ENCODE results near the gene SGPP1.
"Not testable (repeated sequence)": the region's sequence is repeated elsewhere in the genome, so short reads cannot be mapped to it uniquely, and the experiment has no call there.

SGPP1 gene

DNA sequence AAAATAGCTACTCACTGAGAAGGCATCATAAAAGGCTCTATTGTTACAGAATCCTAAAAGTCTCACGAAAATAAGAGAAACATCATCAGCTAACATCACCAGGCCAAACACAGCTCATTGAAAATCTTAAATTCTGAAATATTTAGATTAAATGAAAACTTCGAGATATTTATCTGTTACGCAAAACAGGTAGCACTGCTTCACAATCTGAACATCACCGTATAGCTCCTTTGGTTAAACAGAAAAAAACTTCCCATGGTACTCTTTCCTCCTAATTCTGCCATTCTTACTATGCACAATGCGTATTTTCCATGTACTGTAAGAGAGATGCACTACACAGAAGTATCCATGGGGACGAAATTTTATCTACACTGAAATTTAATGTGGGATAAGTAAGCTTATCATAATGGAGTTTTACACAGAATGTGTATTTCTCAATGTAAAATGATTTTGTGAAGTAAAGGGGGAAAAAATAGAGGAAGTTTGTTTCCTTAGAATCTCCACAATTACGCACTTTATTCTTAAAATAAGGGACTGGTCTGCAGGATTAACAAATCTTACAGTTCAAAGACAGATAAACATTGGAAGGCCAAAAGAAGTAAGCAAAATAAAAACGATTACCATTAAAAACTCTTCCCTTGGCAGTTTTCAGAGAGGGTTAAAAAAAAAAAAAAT is 1.9 kb downstream of the SGPP1 start:
- no peak for DNase-seq

DNA sequence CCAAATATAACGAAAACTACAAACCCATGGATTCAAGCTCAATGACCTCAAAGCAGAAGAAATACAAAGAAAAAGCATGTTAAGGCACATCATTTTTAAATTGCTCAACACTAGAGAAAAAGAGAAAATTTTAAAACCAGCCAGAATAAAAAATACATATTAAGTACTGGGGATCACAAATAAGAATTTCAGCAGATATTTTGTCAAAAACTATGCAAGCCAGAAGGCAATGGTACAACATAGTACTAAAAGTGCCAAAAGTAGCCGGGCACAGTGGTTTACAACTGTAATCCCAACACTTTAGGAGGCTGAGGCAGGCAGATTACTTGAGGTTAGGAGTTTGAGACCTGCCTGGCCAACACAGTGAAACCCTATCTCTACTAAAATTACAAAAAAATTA is 10.2 kb downstream of the SGPP1 start:
- no peak for DNase-seq

DNA sequence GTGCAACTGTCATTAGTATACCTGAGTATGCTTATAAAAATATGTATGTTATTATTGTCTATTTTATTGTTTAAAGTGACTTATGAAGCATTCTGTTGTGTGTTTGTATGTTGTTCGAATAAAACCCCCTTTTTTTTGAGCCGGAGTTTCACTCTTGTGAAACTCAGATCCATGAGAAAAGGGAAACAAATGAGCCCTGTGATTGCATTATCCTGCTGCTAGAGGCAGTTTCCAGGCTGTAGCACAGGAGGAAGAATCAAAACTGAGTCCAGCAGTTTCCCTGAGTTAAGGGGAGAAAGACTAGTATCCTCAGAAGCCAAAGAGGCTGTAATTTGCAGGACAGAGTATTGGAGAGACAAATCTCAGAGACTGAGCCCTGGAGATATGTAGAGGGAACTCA is 12.5 kb downstream of the SGPP1 start:
- no peak for DNase-seq

DNA sequence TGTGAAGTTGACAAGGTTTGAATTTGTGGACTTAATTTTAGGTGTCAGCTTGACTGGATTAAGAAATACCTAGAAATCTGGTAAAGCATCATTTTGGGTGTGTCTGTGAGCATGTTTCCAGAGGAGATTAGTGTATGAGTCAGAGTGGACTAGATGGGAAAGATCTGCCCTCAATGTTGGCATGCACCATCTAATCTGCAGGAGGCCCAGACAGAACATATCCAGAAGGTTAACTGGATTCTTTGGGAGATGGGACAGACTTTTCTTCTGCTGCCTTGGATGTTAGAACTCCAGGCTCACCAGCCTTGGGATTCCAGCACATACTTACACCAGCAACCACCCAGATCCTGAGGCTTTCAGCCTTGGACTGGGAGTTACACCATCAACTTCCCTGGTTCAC is 14.1 kb downstream of the SGPP1 start:
- DNase-seq = no peak

DNA sequence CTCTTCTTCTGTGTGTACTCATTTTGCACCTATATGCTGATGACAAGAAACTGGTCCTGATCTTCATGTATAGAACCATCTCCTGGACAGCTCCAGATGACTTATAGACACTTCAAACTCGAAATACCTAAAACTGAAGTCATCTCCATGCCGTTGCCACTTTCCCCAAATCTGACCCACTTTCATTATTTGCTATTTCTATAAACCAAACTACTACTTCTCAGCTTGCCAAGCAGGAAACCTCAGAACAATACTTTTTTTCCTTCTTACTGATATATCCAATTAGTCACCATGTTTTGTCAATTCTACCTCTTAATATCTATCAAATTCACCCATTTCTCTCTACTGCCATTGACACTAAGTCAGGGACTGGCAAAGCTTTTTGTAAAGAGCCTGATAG is 14.8 kb downstream of the SGPP1 start:
- no peak for DNase-seq

DNA sequence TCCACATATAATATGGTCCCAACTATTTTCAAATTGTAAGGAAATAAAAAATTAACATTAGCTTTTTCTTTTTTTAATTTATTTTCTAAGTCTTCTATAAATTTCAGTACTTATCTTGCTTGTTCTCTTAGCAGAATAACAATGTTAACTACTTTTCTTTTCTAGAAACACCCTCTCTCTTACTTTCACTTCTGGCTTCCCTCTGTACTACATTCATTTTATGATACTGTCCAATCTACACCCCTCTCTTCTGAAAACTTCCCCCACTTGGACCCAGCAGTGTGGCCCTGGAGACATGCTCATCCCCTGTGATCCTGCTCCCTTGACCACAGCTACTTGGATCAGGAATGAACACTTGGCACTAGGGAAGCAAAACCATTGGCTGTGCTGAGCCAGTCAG is 15.7 kb downstream of the SGPP1 start:
- no peak for DNase-seq

DNA sequence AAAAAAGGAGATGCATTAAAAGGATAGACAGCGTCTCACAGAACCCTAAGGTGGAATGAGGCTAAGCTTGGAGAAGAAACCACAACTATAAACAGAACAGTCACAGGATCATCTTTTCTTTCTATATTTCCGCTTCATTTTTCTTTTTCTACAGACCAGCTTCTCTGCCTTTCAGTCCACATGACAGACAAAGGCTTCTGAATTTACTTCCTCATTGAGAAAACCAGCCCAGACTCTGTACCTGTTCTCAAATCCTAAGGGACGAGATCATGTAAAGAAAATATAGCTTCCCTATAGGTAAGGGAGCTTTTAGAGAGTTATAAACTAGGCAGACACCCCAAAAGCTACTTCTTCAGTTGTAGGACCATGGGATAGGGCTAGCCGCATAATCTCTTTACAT is 17.4 kb downstream of the SGPP1 start:
- DNase-seq = no peak

DNA sequence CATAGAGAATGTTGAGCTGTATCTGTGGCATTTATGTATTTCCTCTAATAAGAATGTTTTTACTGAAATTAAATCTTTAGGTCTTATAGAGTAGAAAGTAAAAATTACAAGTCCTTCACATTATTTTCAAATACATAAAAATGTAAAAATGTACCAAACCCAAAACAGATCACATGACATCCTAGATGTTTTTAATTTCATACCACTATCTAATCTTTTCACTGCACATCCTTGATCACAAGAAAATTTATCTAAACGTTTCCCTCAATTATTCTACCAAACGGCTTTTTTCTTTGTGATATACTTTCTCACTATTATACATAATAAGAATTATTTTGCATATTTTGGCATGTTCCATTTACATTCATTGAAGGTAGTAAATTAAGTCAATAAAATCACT is 18.3 kb downstream of the SGPP1 start:
- DNase-seq = no peak

DNA sequence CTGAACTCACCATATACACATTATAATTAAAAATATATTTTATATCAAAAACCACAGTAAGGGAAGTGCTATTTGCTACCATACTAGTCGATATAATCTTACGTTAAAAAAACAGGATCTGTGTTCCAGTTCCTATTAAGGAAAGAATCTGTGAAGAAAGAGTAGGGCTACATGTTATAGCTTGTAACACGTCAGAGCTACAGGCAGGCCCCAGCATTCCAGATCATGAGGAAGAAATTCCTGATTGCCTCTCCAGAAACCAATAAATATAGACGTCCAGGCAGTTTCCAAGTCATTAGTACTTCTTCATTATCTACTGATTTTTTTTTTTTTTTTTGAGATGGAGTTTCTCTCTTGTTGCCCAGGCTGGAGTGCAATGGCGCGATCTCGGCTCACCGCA is 20.6 kb downstream of the SGPP1 start:
- no peak for DNase-seq

DNA sequence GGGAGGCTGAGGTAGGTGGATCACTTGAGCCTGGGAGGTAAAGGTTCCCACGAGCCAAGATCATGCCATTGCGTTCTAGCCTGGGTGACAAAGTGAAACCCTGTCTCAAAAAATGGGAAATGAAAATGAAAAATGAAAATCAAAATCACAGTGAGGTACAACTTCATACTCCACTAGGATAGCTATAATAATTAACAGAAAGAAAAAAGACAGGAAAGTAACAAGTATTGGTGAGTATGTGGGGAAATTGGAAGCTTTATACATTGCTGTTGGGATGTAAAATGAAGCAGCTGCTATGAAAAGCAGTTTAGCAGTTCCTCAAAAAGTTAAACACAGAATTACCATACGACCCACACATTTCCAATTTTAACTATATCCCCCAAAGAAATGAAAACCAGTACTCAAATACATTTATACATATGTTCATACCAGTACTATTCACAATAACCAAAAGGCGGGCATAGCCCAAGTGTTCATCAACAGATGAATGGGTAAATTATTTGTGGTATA is 22.2 kb downstream of the SGPP1 start:
- DNase-seq = no peak

DNA sequence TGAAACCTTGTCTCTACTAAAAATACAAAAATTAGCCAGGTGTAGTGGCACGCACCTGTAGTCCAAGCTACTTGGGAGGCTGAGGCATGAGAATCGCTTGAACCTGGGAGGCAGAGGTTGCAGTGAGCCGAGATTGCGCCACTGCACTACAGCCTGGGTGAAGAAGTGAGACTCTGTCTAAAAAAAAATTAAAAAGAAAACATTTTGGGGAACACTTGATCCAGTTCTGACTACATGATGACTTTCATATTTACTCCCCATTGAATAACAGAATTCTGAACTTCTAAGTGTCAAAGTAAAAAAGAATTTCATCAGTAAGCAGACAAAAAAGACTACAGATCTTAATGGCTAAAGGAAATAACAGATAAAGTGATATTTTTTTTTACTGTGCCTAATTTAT is 25.3 kb downstream of the SGPP1 start:
- not testable (repeated sequence) for DNase-seq

DNA sequence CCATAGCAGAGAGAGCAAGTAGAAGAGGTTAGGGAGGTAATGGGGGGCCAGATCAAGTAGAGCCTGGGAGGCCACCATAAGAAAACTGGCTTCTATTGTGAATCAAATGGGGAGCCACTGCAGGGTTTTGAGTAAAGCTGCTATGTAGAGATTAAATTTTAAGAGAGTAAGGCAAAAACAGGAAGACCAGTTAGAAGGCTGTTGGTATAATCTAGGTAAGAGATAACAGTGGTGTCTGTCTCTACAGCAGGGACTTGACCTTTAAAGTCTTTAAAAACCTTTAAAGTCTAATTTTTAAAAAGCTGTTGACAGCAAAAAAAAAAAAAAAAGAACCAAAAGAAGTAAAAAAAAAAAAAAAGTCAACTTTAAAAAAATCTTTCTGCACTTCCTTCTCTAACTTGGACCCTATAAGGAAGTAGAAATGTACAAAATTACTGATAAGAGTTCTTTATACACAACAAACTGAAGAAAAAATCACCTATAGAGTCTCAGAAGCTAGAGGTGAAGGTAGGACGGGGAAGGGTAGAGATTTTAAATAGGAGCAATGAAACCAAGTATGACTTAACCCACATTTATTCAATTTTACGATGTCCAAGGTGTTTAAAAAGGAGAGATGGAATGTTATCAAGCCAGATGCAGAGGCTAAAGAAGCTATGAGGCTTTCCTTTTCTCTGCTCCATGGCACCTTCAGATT is 26.1 kb downstream of the SGPP1 start:
- DNase-seq = no peak

DNA sequence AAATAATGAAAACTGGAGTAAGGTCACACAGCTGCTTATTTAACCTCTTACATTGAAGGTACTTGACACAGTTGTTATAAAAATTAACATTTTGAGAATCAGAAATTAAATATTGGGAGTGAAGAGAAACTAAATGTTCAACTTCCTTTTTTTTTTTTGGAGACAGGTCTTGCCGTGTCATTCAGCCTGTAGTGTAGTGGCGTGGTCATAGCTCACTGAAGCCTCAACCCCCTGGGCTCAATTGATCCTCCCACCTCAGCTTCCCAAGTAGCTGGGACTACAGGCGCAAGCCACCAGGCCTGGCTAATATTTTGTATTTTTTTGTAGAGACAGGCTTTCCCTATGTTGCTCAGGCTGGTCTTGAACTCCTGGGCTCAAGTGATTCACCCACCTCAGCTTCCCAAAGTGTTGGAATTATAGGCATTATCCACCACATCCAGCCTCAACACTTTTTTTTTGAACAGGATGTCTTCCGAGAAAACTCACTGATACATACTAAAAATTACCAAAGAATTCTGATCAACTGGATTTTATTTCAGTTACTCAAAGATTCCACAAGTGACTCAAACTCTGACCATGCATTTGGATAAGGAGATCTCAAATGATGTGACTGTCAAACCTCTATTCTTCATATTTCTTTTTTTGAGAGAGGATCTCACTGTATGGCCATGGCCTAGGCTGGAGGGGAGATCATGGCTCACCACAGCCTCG is 35.4 kb downstream of the SGPP1 start:
- no peak for DNase-seq

DNA sequence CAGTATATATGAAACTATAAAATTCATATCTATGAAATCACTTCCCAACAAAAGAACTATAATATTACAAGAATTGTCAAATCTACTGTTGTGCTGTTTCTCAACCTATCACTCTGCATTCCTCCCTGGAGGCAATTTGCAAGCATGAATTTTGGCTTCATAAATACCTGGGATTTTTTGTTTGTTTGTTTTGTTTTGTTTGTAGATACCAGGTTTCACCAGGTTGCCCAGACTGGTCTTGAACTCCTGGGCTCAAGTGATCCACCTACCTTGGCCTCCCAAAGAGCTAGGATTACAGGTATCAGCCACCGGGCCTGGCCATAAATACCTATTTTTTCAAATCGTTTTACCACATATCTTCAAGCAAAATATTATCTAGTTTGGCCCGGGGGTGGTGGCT is 38.7 kb downstream of the SGPP1 start:
- no peak for DNase-seq

DNA sequence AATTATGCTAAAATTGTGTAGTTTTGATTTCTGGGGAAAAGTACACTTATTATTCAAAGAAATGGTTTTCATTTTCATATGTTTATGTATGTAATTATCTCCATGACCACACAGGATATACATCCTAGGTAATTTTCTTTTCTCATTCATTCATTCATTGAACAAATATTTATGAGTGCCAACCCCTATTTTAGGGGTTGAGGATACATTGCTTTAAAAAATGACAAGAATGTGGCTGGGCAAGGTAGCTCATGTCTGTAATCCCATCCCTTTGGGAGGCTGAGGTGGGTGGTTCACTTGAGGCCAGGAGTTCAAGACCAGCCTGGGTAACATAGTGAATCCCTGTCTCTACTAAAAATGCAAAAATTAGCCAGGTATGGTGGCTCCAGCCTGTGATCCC is 40.9 kb downstream of the SGPP1 start:
- no peak for DNase-seq

DNA sequence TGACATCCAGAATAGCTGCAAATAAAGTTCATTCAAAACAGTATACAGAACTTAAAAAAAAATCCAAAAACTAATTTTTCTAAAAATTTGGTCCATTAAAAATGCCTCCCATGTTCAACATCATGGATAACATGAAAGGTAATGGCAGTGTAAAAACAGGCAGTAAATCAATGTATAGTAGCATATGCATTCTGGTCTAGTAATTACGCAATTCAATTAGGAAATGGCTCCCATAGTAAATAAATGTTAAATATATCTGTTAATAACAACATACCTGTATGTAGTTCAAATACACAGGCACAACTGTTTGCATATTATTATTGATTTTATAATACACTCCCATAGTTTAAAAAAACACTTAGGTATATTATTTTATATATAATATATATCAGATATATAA is 42.5 kb downstream of the SGPP1 start:
- DNase-seq = no peak

DNA sequence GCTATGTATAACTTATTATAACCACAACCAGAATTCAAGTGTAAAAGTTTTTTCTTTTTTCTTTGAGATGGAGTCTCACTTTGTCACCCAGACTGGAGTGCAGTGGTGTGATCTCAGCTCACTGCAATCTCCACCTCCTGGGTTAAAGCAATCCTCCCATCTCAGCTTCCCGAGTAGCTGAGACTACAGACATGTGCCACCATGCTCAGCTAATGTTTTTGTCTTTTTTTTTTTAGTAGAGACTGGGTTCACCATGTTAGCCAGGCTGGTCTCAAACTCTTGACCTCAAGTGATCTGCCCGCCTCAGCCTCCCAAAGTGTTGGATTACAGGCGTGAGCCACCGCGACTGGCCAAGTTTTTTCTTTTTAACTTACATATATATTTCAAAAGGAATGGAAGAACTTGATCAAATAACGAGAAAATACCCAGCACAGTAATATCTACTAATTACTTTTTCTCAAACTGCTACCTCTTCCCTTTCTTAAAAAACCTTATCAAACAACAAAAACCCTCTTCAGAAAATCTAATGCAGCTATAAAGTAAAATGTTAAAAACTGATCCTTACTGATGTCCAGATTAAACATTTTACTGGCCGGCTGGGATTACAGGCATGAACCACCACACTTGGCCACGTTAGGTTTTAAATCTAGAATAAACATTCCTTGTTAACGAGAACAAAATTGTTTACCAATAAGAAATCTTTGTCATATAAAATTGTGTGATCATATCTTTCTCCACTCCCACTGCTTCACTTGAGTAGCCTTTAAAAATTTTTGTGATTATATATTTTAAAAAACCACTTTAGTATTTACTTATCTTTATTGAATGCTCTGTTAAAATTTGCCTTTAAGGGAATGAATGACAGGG is 44.9 kb downstream of the SGPP1 start:
- DNase-seq = no peak

DNA sequence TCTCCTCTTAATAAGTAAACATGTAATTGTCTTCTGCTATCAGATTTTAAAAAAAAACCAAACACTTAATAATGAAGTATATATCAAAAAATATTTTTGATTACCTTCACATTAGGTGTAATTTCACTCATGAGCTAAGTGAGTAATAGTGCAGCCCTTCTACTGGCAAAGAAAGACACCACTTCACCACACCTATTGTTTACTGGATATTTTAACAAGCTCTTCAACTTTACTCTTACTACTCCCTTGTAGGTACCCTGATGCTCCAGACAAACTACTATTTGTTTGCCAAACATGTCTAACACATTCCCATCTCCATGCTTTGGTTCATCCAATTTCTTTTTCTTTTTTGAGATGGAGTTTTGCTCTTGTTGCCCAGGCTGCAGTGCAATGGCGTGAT is 49.3 kb downstream of the SGPP1 start:
- no peak for DNase-seq

DNA sequence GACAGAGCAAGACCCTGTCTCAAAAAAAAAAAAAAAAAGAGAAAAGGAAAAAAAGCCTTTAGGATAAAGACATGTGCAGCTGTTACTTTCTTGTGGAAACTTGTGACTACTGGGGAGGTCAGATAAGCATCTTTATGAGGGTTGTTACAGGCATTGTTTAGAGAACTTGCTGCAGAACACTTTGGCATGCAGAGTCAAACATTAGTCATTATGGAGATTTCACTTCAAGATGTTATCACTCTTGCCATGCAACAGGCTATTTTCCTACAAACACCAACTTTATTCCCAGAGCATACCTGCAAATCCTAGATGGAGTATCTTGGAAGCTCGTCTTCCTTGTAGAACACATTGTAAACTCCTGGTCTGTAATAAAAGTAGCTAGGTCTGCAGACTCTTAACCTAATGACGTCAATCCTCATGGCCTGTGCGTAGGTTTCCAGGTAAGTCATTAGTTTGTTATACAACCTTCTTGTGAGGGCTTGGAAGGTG is 49.9 kb downstream of the SGPP1 start:
- DNase-seq = no peak

DNA sequence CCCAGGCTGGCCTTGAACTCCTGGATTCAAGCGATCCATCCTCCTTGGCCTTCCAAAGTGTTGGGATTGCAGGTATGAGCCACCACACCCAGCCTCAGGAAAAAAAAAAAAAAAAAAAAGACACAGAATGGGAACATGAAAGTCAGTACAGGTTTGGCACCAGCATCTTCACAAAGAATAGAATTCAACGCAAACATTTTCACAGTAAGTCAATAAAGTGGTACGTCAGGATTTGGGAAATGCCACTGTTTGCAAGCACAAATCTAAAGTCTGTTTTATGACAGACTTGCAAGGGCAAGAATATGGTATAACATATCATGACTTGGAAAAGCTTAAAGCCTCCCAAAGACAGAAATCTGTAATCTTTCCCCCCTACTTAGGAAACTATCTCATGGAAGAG is 51.2 kb downstream of the SGPP1 start:
- DNase-seq = no peak

DNA sequence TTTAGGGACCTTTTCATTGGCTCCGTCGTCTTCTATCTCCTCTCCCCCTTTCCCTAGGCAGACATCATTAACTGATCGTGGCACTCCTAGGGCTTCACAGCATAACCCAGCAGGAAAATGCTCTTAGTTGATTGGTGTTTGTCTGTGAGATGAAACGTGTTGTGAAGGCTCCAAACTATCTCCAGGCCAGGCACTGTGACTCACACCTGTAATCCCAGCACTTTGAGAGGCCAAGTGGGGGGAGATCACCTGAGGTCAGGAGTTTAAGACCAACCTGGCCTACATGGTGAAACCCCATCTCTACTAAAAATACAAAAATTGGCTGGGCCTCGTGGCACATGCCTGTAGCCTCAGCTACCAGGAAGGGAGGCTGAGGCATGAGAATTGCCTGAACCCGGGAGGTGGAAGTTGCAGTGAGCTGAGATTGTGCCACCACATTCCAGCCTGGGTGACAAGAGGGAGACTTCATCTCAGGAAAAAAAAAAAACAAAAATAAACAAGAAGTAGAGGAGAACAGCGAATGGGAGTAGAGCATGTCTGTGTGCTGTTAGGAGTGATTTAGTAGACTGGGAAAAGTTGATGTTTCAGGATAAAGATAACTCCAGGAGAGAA is 53.9 kb downstream of the SGPP1 start:
- DNase-seq = no peak

DNA sequence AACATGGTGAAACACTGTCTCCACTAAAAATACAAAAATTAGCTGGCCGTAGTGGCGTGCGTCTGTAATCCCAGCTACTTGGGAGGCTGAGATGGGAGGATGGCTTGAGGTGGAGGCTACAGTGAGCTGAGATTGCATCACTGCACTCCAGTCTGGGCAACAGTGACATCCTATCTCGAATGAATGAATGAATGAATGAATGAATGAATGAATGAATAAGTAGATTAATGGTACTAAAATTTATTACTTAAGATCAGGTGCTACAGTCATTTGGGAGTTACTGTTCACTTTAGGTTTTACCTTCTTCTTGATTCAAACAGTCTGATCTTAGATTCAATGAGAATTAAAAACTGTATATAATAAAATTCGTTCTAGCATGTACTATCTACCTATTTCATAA is 54.6 kb downstream of the SGPP1 start:
- DNase-seq = no peak
